H9 (cell line): Measurements from ENCODE around the gene SH3GLB2. TPM values are rescaled to one million over a fixed set of nuclear protein-coding genes. Genes with fewer than 3 reads are reported as not detected.
A peak's percentile ranks its signal among the peaks of the same experiment; 100 is the strongest.

Source experiments
- DNase-seq: peaks from one replicate; pipeline ENCODE4 v3.0.0-alpha.2; 2017
- H2AFZ ChIP-seq: one replicate; pipeline ENCODE4 v1.6.1; 2013; ENCODE audit warnings: mild to moderate bottlenecking, low read length, control low read depth, moderate library complexity
- H2AK5ac ChIP-seq: 2 replicates; pipeline ENCODE4 v1.6.1; 2013; ENCODE audit warnings: low read length, control low read depth, mixed read lengths; ENCODE audit not compliant: insufficient read length
- H2BK120ac ChIP-seq: one replicate; pipeline ENCODE4 v1.6.1; 2013; ENCODE audit warnings: low read depth, mild to moderate bottlenecking, low read length, control low read depth, inconsistent platforms; ENCODE audit not compliant: poor library complexity, severe bottlenecking
- H2BK12ac ChIP-seq: 2 replicates; pipeline ENCODE4 v1.6.1; 2013; ENCODE audit warnings: low read length, control low read depth, mixed read lengths, low read depth; ENCODE audit not compliant: insufficient read length
- H2BK15ac ChIP-seq: 2 replicates; pipeline ENCODE4 v1.6.1; 2013; ENCODE audit warnings: low read depth, low read length, control low read depth
- H2BK20ac ChIP-seq: one replicate; pipeline ENCODE4 v1.6.1; 2013; ENCODE audit warnings: low read depth, mild to moderate bottlenecking, low read length, control low read depth, inconsistent platforms; ENCODE audit not compliant: poor library complexity, severe bottlenecking
- H2BK5ac ChIP-seq: 2 replicates; pipeline ENCODE4 v1.6.1; 2013; ENCODE audit warnings: low read length, control low read depth, mixed read lengths; ENCODE audit not compliant: insufficient read length
- H3K14ac ChIP-seq: 2 replicates; pipeline ENCODE4 v1.6.1; 2013; ENCODE audit warnings: low read length, control low read depth; ENCODE audit not compliant: insufficient read depth
- H3K18ac ChIP-seq: 2 replicates; pipeline ENCODE4 v1.6.1; 2013; ENCODE audit warnings: low read depth, mild to moderate bottlenecking, mixed read lengths, low read length, control low read depth; ENCODE audit not compliant: insufficient read length
- H3K23ac ChIP-seq: 2 replicates; pipeline ENCODE4 v1.6.1; 2013; ENCODE audit warnings: low read length, control low read depth, mixed read lengths, low read depth; ENCODE audit not compliant: insufficient read length
- H3K23me2 ChIP-seq: 2 replicates; pipeline ENCODE4 v1.6.1; 2013; ENCODE audit warnings: low read depth, mild to moderate bottlenecking, mixed read lengths, low read length, control low read depth; ENCODE audit not compliant: insufficient read length, poor library complexity, severe bottlenecking
- H3K27ac ChIP-seq: 2 replicates; pipeline ENCODE4 v1.5.1; 2013; ENCODE audit warnings: low read length, control low read depth, mixed read lengths, low read depth; ENCODE audit not compliant: insufficient read length
- H3K27me3 ChIP-seq: 2 replicates; pipeline ENCODE4 v1.6.1; 2013; ENCODE audit warnings: low read length, control low read depth, inconsistent platforms; ENCODE audit not compliant: insufficient read depth
- H3K4ac ChIP-seq: 2 replicates; pipeline ENCODE4 v1.6.1; 2013; ENCODE audit warnings: low read depth, mild to moderate bottlenecking, control low read depth, inconsistent platforms, low read length, moderate library complexity
- H3K4me1 ChIP-seq: 2 replicates; pipeline ENCODE4 v1.6.1; 2013; ENCODE audit warnings: low read length, control low read depth, inconsistent platforms; ENCODE audit not compliant: insufficient read depth
- H3K4me2 ChIP-seq: 2 replicates; pipeline ENCODE4 v1.6.1; 2013; ENCODE audit warnings: low read length, control low read depth, mixed read lengths; ENCODE audit not compliant: insufficient read length, insufficient read depth
- H3K56ac ChIP-seq: 2 replicates; pipeline ENCODE4 v1.6.1; 2013; ENCODE audit warnings: low read depth, mild to moderate bottlenecking, mixed read lengths, low read length, control low read depth; ENCODE audit not compliant: insufficient read length
- H3K79me1 ChIP-seq: 2 replicates; pipeline ENCODE4 v1.6.1; 2013; ENCODE audit warnings: low read depth, mild to moderate bottlenecking, moderate library complexity, low read length, control low read depth, inconsistent platforms; ENCODE audit not compliant: insufficient read depth, poor library complexity, severe bottlenecking
- H3K79me2 ChIP-seq: 2 replicates; pipeline ENCODE4 v1.6.1; 2013; ENCODE audit warnings: low read length, control low read depth, inconsistent platforms; ENCODE audit not compliant: insufficient read depth
- H3K9ac ChIP-seq: 2 replicates; pipeline ENCODE4 v1.6.1; 2013; ENCODE audit warnings: low read length, control low read depth, mixed read lengths; ENCODE audit not compliant: insufficient read length; ENCODE audit errors: extremely low read depth
- H3K9me3 ChIP-seq: one replicate; pipeline ENCODE4 v1.6.1; 2013; ENCODE audit warnings: low read depth, low read length, inconsistent platforms; ENCODE audit not compliant: control insufficient read depth
- H3T11ph ChIP-seq: one replicate; pipeline ENCODE4 v1.6.1; 2013; ENCODE audit warnings: mild to moderate bottlenecking, low read length, control low read depth, inconsistent platforms
- H4K20me1 ChIP-seq: one replicate; pipeline ENCODE4 v1.6.1; 2013; ENCODE audit not compliant: control insufficient read depth, insufficient read length, insufficient read depth
- H4K5ac ChIP-seq: 2 replicates; pipeline ENCODE4 v1.6.1; 2013; ENCODE audit warnings: low read depth, mild to moderate bottlenecking, mixed read lengths, low read length, control low read depth; ENCODE audit not compliant: insufficient read length
- H4K8ac ChIP-seq: replicated peaks from 2 replicates; pipeline ENCODE4 v1.6.1; 2013; ENCODE audit warnings: low read length, control low read depth, mixed read lengths, low read depth; ENCODE audit not compliant: insufficient read length
- H4K91ac ChIP-seq: 2 replicates; pipeline ENCODE4 v1.6.1; 2013; ENCODE audit warnings: low read depth, mild to moderate bottlenecking, moderate library complexity, mixed read lengths, low read length, control low read depth; ENCODE audit not compliant: insufficient read length
- H3K27ac Mint-ChIP-seq, 3 experiments: 2 replicates in 2 of 3; 3 replicates in 1 of 3; pipeline ENCODE4 v1.8.0; 2020 to 2021; ENCODE audit warnings: mixed read lengths in 3 of 3, mild to moderate bottlenecking in 1 of 3, moderate library complexity in 1 of 3
- H3K27me3 Mint-ChIP-seq: 2 replicates; pipeline ENCODE4 v1.8.0; 2021; ENCODE audit warnings: low read depth, mild to moderate bottlenecking, moderate library complexity, mixed read lengths
- H3K36me3 Mint-ChIP-seq, 3 experiments: 2 replicates in 2 of 3; 3 replicates in 1 of 3; pipeline ENCODE4 v1.8.0; 2020 to 2021; ENCODE audit warnings: low read depth in 3 of 3, mixed read lengths in 3 of 3; ENCODE audit not compliant: insufficient read depth in 1 of 3
- H3K4me1 Mint-ChIP-seq, 2 experiments: 2 replicates each; pipeline ENCODE4 v1.8.0; 2020; ENCODE audit warnings: mixed read lengths in 2 of 2
- H3K4me3 Mint-ChIP-seq, 2 experiments: 2 replicates in 1 of 2; 3 replicates in 1 of 2; pipeline ENCODE4 v1.8.0; 2020 to 2021; ENCODE audit warnings: mild to moderate bottlenecking in 2 of 2, mixed read lengths in 2 of 2, moderate library complexity in 1 of 2
- H3K9me3 Mint-ChIP-seq, 2 experiments: 2 replicates in 1 of 2; 3 replicates in 1 of 2; pipeline ENCODE4 v1.8.0; 2020; ENCODE audit warnings: mild to moderate bottlenecking in 2 of 2, mixed read lengths in 2 of 2, moderate library complexity in 1 of 2
- WGBS: extraction: QIAGEN DNeasy Blood & Tissue Kit; methylation state at CpG from one replicate; pipeline ENCODE4 v1.1.7; 2013; ENCODE audit warnings: missing lambda C conversion rate, low lambda C conversion rate, mixed read lengths; ENCODE audit not compliant: insufficient read length; ENCODE audit errors: extremely low coverage; 5-methylcytosine and 5-hydroxymethylcytosine counted together
- total RNA-seq: library from RNA; stranded (reverse); gene quantifications from 2 replicates; pipeline ENCODE4 v1.2.1, GENCODE V29; 2021
- TF ChIP-seq, protein P1 (sequence below): fragments of 200-600 bp; sonication (generic); conservative IDR thresholded peaks from 3 replicates; pipeline ENCODE4 v1.8.0; 2021; ENCODE audit warnings: antibody characterized with exemption, mild to moderate bottlenecking

The SH3GLB2 gene
- total RNA-seq, 1 experiment from 2014 or later: 69.5 TPM

DNA sequence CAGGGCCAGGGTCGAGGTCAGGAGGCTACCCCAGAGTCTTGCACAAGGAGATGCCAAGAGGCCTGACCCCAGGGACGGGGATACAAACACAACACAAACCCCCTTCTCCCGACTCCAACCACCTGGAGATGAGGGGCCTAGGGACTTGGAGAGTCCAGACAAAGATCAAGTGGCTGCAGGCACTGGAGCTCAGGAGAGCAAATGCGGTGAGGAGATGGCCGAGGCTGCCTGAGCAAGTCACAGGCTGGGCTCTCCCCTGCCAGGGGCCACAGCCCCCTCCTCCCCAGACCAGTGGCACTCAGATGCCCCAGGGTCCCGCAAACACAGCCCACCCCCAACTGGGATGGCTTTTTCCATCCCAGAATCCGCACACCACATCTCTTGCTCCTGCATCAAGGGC, 15.8 kb downstream of the SH3GLB2 start:
- Mint-ChIP-seq H3K4me3 (no peak overlapping the region), H3K27me3 (no peaks in the 10 kb centered on the region; the same call in 1 of the 2 replicates), H3K36me3 (peaks cover 8 to 62% (median 48%) of the 10 kb centered on the region in 3 experiments; a peak in 6 of 7 replicates), H3K4me1 (peaks cover 0 to 3% of the 10 kb centered on the region in 2 experiments; a peak in 1 of 4 replicates), H3K9me3 (no peaks in the 10 kb centered on the region), H3K27ac (peak overlapping the region in 1 of 3 experiments; percentile 49; a peak in 3 of 7 replicates)
- Histone ChIP-seq H3K18ac (no peak overlapping the region), H2AK5ac (no peak overlapping the region), H2AFZ (no peak overlapping the region), H3K4ac (no peak overlapping the region), H4K91ac (no peak overlapping the region), H3K56ac (no peak overlapping the region), H2BK12ac (no peak overlapping the region), H3K9me3 (no peaks in the 10 kb centered on the region), H3K27ac (no peak overlapping the region), H3K4me2 (no peak overlapping the region), H3K4me1 (no peaks in the 10 kb centered on the region), H4K5ac (no peak overlapping the region), H3K79me2 (no peaks in the 10 kb centered on the region), H3K23me2 (no peaks in the 10 kb centered on the region), H2BK20ac (no peak overlapping the region), H4K8ac (no peak overlapping the region), H3T11ph (no peak overlapping the region), H2BK15ac (no peak overlapping the region), H3K9ac (no peak overlapping the region), H2BK5ac (no peak overlapping the region), H3K23ac (no peak overlapping the region), H3K27me3 (no peaks in the 10 kb centered on the region), H3K79me1 (no peaks in the 10 kb centered on the region), H3K14ac (no peak overlapping the region), H2BK120ac (no peak overlapping the region), H4K20me1 (no peaks in the 10 kb centered on the region)
- WGBS: no CpG with 5 or more reads among the region's 7 CpGs
- no peak for DNase-seq
- TF ChIP-seq, protein P1, sequence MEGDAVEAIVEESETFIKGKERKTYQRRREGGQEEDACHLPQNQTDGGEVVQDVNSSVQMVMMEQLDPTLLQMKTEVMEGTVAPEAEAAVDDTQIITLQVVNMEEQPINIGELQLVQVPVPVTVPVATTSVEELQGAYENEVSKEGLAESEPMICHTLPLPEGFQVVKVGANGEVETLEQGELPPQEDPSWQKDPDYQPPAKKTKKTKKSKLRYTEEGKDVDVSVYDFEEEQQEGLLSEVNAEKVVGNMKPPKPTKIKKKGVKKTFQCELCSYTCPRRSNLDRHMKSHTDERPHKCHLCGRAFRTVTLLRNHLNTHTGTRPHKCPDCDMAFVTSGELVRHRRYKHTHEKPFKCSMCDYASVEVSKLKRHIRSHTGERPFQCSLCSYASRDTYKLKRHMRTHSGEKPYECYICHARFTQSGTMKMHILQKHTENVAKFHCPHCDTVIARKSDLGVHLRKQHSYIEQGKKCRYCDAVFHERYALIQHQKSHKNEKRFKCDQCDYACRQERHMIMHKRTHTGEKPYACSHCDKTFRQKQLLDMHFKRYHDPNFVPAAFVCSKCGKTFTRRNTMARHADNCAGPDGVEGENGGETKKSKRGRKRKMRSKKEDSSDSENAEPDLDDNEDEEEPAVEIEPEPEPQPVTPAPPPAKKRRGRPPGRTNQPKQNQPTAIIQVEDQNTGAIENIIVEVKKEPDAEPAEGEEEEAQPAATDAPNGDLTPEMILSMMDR: no peak
